Measurements from ENCODE around the gene PROX2.

DNA sequence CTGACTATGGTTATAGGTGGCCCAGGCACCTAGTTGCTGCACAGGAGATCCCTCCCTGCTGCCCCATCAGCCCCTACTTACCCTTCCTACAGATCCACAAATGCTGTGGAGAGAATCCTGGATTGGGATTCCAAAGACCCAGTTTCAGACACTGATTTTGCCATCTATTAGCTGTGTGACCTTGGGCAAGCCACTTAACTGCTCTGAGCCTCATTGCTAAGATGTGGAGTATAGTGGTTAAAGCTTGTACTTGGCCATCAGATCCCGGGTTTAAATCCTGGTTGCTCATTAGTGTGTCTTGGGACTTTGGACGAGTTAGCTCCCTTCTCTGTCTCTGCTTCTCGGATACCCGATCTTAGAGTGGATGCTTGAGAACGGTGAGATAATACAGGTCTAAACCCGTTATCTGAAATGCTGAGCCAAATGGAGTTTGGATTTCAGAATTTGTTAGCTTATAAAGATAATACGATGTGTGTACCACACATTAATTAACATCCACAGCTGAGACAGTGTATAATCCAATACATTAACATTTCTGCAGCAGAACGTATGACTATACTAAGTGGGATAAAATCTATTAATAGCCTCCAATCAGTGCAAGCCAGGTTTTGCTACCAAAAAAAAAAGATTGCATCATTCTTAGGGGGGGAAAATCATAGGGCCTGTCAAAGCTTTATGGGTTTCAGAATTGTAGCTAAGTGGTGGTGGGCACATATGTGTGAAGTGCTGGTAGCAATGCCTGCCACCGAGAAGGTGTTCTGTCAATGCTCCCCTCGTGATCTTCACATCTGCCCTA is 16.0 kb downstream of the PROX2 start:
- TF ChIP-seq, protein P1, sequence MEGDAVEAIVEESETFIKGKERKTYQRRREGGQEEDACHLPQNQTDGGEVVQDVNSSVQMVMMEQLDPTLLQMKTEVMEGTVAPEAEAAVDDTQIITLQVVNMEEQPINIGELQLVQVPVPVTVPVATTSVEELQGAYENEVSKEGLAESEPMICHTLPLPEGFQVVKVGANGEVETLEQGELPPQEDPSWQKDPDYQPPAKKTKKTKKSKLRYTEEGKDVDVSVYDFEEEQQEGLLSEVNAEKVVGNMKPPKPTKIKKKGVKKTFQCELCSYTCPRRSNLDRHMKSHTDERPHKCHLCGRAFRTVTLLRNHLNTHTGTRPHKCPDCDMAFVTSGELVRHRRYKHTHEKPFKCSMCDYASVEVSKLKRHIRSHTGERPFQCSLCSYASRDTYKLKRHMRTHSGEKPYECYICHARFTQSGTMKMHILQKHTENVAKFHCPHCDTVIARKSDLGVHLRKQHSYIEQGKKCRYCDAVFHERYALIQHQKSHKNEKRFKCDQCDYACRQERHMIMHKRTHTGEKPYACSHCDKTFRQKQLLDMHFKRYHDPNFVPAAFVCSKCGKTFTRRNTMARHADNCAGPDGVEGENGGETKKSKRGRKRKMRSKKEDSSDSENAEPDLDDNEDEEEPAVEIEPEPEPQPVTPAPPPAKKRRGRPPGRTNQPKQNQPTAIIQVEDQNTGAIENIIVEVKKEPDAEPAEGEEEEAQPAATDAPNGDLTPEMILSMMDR (IDR thresholded peaks at IDR 0.05) = no peak
- no peak for TF ChIP-seq ZFX (IDR thresholded peaks at IDR 0.05; ENCODE audit: borderline replicate concordance)
